Activated CD8-positive, alpha-beta T cell treated with anti-CD3 and anti-CD28 coated beads, Interleukin-2, amount 10 ng/mL, durations not matched to agents 7 days and 5 days (primary cell): Measurements from ENCODE around the gene PTPA. TPM values are rescaled to one million over a fixed set of nuclear protein-coding genes. Genes with fewer than 3 reads are reported as not detected.
"Not testable (repeated sequence)": the region's sequence is repeated elsewhere in the genome, so short reads cannot be mapped to it uniquely, and the experiment has no call there.

ENCODE experiments used
- ATAC-seq: fragments of 150-1000 bp; cut with Tn5 transposase; one replicate; pipeline ENCODE4 v1.10.0; 2021; ENCODE audit warnings: moderate library complexity
- CTCF ChIA-PET: fragments of 350-600 bp; sonication (Branson Sonifier 250); formaldehyde crosslinking; loops from one replicate; lab custom pipeline; 2021; ENCODE audit warnings: antibody characterized with exemption; lab: Charles Lee
- POLR2A ChIA-PET: fragments of 350-600 bp; sonication (Branson Sonifier 250); formaldehyde crosslinking; loops from one replicate; lab custom pipeline; 2021; ENCODE audit warnings: antibody characterized with exemption; lab: Charles Lee
- DNase-seq: peaks from one replicate; pipeline ENCODE4 v3.0.0-alpha.2; 2020
- H3K27ac Mint-ChIP-seq: one replicate; pipeline ENCODE4 v1.8.0; 2021; ENCODE audit warnings: mild to moderate bottlenecking, mixed read lengths
- H3K27me3 Mint-ChIP-seq: one replicate; pipeline ENCODE4 v1.8.0; 2021; ENCODE audit warnings: low read depth, mixed read lengths
- H3K36me3 Mint-ChIP-seq: one replicate; pipeline ENCODE4 v1.8.0; 2021; ENCODE audit warnings: low read depth, mixed read lengths
- H3K4me1 Mint-ChIP-seq: one replicate; pipeline ENCODE4 v1.8.0; 2021; ENCODE audit warnings: low read depth, mixed read lengths
- H3K4me3 Mint-ChIP-seq: one replicate; pipeline ENCODE4 v1.8.0; 2021; ENCODE audit warnings: mild to moderate bottlenecking, mixed read lengths
- H3K9me3 Mint-ChIP-seq: one replicate; pipeline ENCODE4 v1.8.0; 2022; ENCODE audit warnings: mixed read lengths; ENCODE audit not compliant: insufficient read depth
- total RNA-seq, 2 experiments: library from RNA; stranded (reverse); gene quantifications; one replicate each; pipeline ENCODE4 v1.2.3, GENCODE V29; 2021

The PTPA gene
- total RNA-seq, 2 experiments from 2014 or later, result 114 to 125 TPM

DNA sequence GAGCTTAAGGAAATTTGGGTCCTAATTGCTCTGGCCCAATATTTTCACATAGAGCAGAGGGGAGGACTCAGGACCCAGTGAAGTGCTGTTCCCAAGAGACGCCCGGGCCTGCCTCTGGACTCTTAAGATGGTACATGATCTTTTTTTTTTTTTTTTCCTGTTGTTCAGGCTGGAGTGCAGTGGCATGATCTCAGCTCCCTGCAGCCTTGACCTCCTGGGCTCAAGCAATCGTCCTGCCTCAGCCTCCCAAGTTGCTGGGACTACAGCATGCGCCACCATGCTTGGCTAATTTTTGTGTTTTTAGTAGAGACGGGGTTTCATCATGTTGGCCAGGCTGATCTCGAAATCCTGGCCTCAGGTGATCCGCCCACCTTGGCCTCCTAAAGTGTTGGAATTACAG is 19.1 kb downstream of the PTPA start:
- CTCF ChIA-PET, result interaction anchor here (0.7 to 4.9 kb wide), 18 partner anchors 8 to 660 kb away, joined by 3 to 154 read pairs (median 10); partner anchors contain the start of genes C9orf50, CRAT, IER5L and NTMT1
- not testable (repeated sequence) for H3K27ac Mint-ChIP-seq, ATAC-seq, H3K9me3 Mint-ChIP-seq, H3K4me3 Mint-ChIP-seq, H3K27me3 Mint-ChIP-seq, H3K4me1 Mint-ChIP-seq, DNase-seq
- peaks cover 44% of the 10 kb centered on the region for H3K36me3 Mint-ChIP-seq
- POLR2A ChIA-PET, result interaction anchor here (0.6 to 1.2 kb wide), 2 partner anchors 18 to 47 kb away, joined by 3 read pairs; no protein-coding TSS in a partner anchor

DNA sequence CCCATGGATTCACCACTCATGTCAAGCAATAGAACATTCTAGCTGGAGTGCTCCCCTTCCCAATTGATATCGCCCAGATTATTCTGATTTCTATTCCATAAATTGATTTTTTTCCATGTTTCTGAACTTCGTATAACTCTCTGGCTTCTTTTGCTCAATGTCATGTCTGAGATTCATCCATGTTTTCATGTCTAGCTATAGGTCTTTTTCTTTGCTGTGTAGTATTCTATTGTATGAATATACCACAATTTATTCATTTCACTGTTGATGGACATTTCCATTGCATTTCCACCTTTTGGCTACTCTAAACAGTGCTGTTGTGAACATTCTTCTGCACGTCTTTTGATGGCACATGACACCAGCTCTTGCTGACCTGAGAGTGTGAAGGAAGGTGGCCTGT is 19.6 kb downstream of the PTPA start:
- DNase-seq, result no peak
- no peaks in the 10 kb centered on the region for H3K9me3 Mint-ChIP-seq
- POLR2A ChIA-PET, result interaction anchor here (0.6 to 1.4 kb wide), 4 partner anchors 10 to 49 kb away, joined by 3 to 4 read pairs (median 3); no protein-coding TSS in a partner anchor
- H3K36me3 Mint-ChIP-seq, result peaks cover 47% of the 10 kb centered on the region
- H3K4me3 Mint-ChIP-seq, result no peak overlapping the region
- no peak overlapping the region for H3K27ac Mint-ChIP-seq
- ATAC-seq, result no peak
- H3K4me1 Mint-ChIP-seq, result peaks cover 7% of the 10 kb centered on the region
- CTCF ChIA-PET, result interaction anchor here (0.8 to 4.9 kb wide), 37 partner anchors 9 to 650 kb away, joined by 3 to 154 read pairs (median 6); partner anchors contain the start of genes C9orf50, CRAT, DOLPP1 and NTMT1
- no peaks in the 10 kb centered on the region for H3K27me3 Mint-ChIP-seq

DNA sequence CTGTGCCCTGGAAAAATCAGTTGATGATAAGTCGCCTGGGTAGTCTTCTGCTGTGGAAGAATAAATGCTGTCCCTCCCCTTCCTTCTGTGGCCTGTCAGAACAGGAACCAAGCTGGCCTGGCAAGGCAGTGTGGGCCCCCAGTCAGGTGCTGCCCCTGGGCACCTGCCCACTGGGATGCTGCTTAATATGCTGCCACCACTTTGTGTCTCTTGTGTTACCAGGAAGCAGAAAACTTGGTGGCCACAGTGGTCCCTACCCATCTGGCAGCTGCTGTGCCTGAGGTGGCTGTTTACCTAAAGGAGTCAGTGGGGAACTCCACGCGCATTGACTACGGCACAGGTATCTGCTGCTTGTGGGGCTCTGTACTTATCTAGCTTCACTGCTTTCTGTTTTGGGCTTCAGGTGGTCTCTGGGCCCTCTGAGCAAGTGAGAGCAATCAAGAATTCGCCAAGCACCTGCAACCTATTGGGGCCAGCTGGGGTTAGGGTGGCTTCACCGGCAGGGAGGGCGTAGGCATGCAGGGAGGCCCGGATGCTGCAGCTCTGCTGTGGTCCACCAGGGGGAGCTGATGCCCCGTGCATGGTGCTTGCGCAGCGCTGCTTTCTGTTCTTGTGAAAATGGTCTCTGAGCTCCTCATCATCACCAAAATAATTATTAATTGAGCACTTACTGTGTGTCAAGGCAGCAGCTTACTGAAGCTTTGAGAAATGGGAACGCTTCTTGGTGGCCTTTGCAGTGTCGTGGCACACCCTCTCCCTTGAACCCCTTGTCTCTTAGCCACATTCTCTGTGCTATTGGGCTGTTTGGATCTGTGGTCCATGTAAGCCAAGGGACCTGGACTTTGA is 20.3 kb downstream of the PTPA start:
- Mint-ChIP-seq H3K9me3 (no peaks in the 10 kb centered on the region), H3K4me3 (no peak overlapping the region), H3K4me1 (peaks cover 7% of the 10 kb centered on the region), H3K36me3 (peaks cover 47% of the 10 kb centered on the region), H3K27me3 (no peaks in the 10 kb centered on the region), H3K27ac (no peak overlapping the region)
- ATAC-seq, result peak; percentile 97
- DNase-seq, result peak; percentile 89
- ChIA-PET CTCF (interaction anchor here (0.6 to 4.9 kb wide), 66 partner anchors 10 to 659 kb away, joined by 3 to 154 read pairs (median 4); partner anchors contain the start of genes C9orf50, CRAT, DOLPP1 and IER5L), POLR2A (interaction anchor here (0.9 to 1.4 kb wide), 5 partner anchors 9 to 489 kb away, joined by 3 to 5 read pairs (median 3); partner anchors contain the start of gene C9orf50)

DNA sequence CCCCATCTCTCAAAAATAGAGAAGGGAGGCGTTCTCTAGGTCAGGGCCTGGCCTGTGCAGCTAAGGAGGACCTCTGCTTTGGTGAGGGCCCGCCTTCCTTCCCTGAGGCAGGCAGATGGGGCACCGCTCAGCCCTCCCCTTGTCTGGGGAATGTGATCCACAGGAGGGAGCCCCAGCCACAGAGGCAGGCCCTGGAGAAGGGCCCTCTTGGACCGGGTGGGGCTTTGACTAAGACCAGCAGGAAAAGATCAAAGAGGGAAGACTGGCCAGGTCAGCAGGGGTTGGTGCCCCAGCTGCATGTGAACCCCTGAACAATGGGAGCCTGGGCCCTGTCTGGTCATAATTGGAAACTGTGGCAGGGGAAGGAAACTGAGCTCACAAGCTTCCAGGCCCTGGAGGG is 21.9 kb downstream of the PTPA start:
- Mint-ChIP-seq H3K36me3 (peaks cover 51% of the 10 kb centered on the region), H3K4me1 (peaks cover 7% of the 10 kb centered on the region), H3K9me3 (no peaks in the 10 kb centered on the region), H3K27ac (no peak overlapping the region), H3K4me3 (no peak overlapping the region), H3K27me3 (no peaks in the 10 kb centered on the region)
- CTCF ChIA-PET, result interaction anchor here (0.7 to 4.9 kb wide), 5 partner anchors 10 to 492 kb away, joined by 3 to 43 read pairs (median 26); partner anchors contain the start of genes CRAT and PTPA
- POLR2A ChIA-PET, result no interaction called here
- ATAC-seq (no peak), DNase-seq (no peak)

DNA sequence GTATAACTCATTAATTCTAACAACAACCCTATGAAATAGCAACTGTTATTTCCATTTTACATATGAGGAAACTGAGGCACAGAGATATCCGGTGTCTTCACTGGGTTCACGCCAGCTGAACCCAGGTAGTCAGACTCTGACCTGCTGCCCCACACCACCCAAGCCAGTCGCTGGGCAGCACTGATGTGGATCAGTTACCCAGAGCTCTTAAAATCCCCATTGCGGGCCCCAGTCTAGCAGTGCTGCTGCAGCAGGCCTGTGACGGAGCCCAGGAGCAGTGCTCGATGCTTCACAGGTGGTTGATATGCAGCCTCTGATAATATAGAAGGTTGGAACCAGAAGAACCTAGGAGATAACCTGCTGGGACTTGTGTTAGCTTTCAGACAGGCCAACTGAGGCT is 24.3 kb downstream of the PTPA start:
- peaks cover 23% of the 10 kb centered on the region for H3K4me1 Mint-ChIP-seq
- no peak for DNase-seq
- H3K27me3 Mint-ChIP-seq, result no peaks in the 10 kb centered on the region
- no peak overlapping the region for H3K27ac Mint-ChIP-seq
- no peak overlapping the region for H3K4me3 Mint-ChIP-seq
- H3K9me3 Mint-ChIP-seq, result no peaks in the 10 kb centered on the region
- ChIA-PET POLR2A (no interaction called here), CTCF (interaction anchor here (1.3 to 8.8 kb wide), 4 partner anchors 7 to 489 kb away, joined by 5 to 176 read pairs (median 16); partner anchors contain the start of genes C9orf50 and NTMT1)
- peaks cover 51% of the 10 kb centered on the region for H3K36me3 Mint-ChIP-seq
- ATAC-seq, result no peak

DNA sequence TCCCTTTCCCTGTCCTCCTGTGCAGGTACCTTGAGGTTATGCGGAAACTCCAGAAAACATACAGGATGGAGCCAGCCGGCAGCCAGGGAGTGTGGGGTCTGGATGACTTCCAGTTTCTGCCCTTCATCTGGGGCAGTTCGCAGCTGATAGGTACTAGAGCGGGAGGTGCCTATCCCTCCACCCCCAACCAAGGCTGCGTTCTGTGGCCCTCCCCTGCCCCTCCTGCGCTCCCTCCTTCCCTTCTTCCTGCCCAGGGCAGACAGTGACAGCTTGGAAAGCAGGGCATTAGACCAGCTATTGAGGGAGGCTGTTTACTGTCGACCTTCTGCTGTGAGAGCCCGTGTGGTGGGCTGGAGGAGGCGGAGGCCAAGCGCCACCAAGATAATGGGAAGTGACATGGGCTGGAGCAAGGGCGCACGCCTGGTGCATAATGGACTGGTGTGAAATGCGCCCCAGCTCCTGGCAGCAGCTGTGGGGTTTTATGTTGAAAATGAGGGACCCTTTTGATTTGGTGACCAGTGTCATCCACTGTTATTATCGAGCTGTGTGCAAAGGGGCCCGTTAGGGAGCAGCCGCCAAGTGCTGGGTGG is 25.3 kb downstream of the PTPA start:
- DNase-seq, result no peak
- Mint-ChIP-seq H3K36me3 (peaks cover 43% of the 10 kb centered on the region), H3K4me3 (no peak overlapping the region), H3K27ac (no peak overlapping the region), H3K4me1 (peaks cover 31% of the 10 kb centered on the region), H3K27me3 (no peaks in the 10 kb centered on the region), H3K9me3 (no peaks in the 10 kb centered on the region)
- no peak for ATAC-seq
- POLR2A ChIA-PET, result no interaction called here
- CTCF ChIA-PET, result interaction anchor here (2.3 to 8.8 kb wide), 2 partner anchors 417 to 487 kb away, joined by 5 to 176 read pairs; partner anchors contain the start of genes C9orf50 and NTMT1

DNA sequence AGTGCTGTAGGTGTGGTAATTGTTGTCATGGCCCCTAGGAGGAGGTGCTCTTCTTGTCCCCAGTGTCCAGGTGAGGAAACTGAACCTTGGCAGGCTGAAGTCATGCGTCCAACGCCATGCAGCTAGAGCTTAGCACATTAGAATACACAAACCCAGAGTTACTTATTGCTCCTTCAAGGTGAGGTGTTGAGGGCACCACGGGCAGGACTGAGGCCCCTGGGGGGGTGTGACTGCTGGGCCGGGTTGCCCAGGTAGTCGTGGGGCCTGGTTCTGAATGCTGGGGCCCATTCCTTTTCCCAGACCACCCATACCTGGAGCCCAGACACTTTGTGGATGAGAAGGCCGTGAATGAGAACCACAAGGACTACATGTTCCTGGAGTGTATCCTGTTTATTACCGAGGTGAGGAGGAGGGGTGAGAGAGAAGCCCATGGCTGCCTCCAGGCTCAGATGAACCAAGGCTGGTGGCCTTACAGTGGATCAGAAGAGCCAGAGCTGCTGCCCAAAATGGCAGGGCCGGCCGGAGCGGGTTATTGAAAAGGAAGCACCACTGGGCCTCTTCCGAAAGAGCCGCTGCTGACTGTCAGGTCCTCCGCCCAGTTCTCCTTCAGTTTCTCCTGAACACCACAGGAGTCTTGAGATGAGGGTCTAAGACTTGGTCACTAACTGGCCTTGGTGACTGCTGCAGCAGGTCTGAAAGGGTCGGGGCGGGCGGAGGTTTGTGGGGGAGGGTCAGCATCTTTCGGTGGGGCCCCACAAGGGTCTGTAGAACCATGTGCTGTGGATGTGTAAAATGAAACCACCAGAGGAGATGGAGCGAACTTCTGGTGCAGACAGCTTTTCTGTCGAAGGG is 26.3 kb downstream of the PTPA start:
- Mint-ChIP-seq H3K27me3 (no peaks in the 10 kb centered on the region), H3K27ac (no peak overlapping the region), H3K9me3 (no peaks in the 10 kb centered on the region), H3K4me3 (no peak overlapping the region), H3K4me1 (peaks cover 35% of the 10 kb centered on the region), H3K36me3 (peaks cover 40% of the 10 kb centered on the region)
- CTCF ChIA-PET, result interaction anchor here (0.6 to 8.8 kb wide), 10 partner anchors 9 to 502 kb away, joined by 3 to 190 read pairs (median 10); partner anchors contain the start of genes C9orf50, IER5L and NTMT1
- ATAC-seq, result no peak
- DNase-seq, result no peak
- POLR2A ChIA-PET, result interaction anchor here (0.6 to 1.1 kb wide), 2 partner anchors 10 to 357 kb away, joined by 3 read pairs; no protein-coding TSS in a partner anchor

DNA sequence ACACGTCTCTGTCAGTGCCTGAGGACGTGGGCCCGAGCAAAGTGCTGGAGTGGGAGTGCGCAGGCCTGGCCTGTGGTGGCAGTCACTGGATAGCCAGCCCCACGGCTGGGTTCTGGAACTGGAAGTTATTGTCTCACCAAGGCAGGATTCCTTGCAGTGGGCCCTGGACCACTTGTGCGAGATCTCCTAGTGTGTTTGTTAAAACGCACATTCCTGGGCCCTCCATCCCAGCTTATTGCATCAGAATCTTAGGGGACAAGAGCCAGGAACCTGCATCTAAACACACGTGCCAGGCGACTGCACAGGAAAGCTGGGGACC is 26.9 kb downstream of the PTPA start:
- ChIA-PET CTCF (interaction anchor here (0.6 to 8.8 kb wide), 15 partner anchors 10 to 502 kb away, joined by 3 to 190 read pairs (median 5); partner anchors contain the start of genes C9orf50, DOLPP1, IER5L and NTMT1), POLR2A (interaction anchor here (0.6 to 1.1 kb wide), 2 partner anchors 10 to 357 kb away, joined by 3 read pairs; no protein-coding TSS in a partner anchor)
- peaks cover 41% of the 10 kb centered on the region for H3K4me1 Mint-ChIP-seq
- ATAC-seq (no peak), DNase-seq (no peak)
- no peaks in the 10 kb centered on the region for H3K9me3 Mint-ChIP-seq
- no peak overlapping the region for H3K27ac Mint-ChIP-seq
- no peak overlapping the region for H3K4me3 Mint-ChIP-seq
- peaks cover 44% of the 10 kb centered on the region for H3K36me3 Mint-ChIP-seq
- H3K27me3 Mint-ChIP-seq, result no peaks in the 10 kb centered on the region

DNA sequence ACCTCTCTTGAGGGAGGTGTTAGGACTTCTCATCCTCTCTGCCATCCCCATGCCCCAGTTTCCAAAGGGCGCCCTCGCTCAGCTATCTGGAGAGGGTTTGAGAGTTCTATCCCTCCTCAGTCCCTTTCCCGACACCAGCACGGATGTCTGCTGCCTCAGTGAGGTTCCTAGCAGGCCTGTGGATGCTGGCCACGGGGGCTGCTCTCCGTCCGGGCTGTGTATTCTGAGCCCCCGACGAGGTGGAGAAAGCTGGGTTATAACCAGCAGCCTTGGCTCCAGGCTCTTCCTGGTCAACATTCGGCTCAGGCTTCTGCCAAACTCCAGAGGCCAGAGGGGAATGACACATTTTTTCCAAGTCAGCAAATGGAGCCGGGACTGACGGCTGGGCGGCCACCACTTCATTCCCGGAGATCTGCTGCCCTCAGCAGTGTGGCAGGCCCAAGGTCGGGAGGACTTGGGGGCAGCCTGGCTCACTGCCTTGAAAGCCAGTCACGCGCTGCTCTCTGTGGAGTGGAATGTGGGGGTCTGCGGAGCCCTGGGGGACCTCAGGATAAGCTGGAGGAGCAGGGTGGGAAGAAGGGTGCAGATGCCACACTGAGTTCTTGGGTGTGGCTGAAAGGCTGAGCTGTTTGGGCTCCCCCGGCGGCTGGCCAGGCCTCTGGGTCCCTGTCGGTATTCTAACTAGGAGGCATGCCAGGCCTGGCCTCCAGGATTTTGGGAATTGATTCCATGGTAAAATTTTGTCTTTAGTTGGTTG is 27.4 kb downstream of the PTPA start:
- H3K4me1 Mint-ChIP-seq, result peaks cover 45% of the 10 kb centered on the region

More for the DNA sequence above, 27.4 kb downstream of the PTPA start:
- Mint-ChIP-seq H3K36me3 (peaks cover 43% of the 10 kb centered on the region), H3K4me3 (peak overlapping the region; percentile 75), H3K27me3 (no peaks in the 10 kb centered on the region), H3K27ac (peak overlapping the region; percentile 93), H3K9me3 (no peaks in the 10 kb centered on the region)
- DNase-seq (peak; percentile 26), ATAC-seq (no peak)
- CTCF ChIA-PET, result interaction anchor here (0.6 to 8.8 kb wide), 34 partner anchors 8 to 665 kb away, joined by 3 to 190 read pairs (median 4); partner anchors contain the start of genes C9orf50, DOLPP1, IER5L and NTMT1
- POLR2A ChIA-PET, result interaction anchor here (0.6 to 1.8 kb wide), 8 partner anchors 11 to 715 kb away, joined by 3 to 8 read pairs (median 3); partner anchors contain the start of gene NTMT1
